ENCODE data around the gene ITGB3.
A peak's percentile ranks its signal among the peaks of the same experiment; 100 is the strongest.
"Not testable (repeated sequence)": the region's sequence is repeated elsewhere in the genome, so short reads cannot be mapped to it uniquely, and the experiment has no call there.

The ITGB3 gene

GRCh38 chr17:47223460-47223859 is 30.2 kb upstream of the ITGB3 start:
- DNase-seq, result no peak

GRCh38 chr17:47224077-47224476 is 29.6 kb upstream of the ITGB3 start:
- DNase-seq, result not testable (repeated sequence)

GRCh38 chr17:47224966-47225365 is 28.7 kb upstream of the ITGB3 start:
- no peak for DNase-seq

- no peak for DNase-seq
These were observed 28.2 kb upstream of the ITGB3 start for GRCh38 chr17:47225436-47225858.

GRCh38 chr17:47225911-47226688 is 27.5 kb upstream of the ITGB3 start:
- no peak for DNase-seq

GRCh38 chr17:47227862-47228261 is 25.8 kb upstream of the ITGB3 start:
- no peak for DNase-seq

- peak; percentile 85 for DNase-seq
These were observed 23.8 kb upstream of the ITGB3 start for GRCh38 chr17:47229535-47230443.

GRCh38 chr17:47230864-47231263 is 22.8 kb upstream of the ITGB3 start:
- DNase-seq, result no peak

- DNase-seq, result no peak
These were observed 22.3 kb upstream of the ITGB3 start for GRCh38 chr17:47231334-47231733.

GRCh38 chr17:47231866-47232265 is 21.8 kb upstream of the ITGB3 start:
- DNase-seq, result no peak

- no peak for DNase-seq
These were observed 21.2 kb upstream of the ITGB3 start for GRCh38 chr17:47232465-47232864.

- DNase-seq, result no peak
These were observed 18.1 kb upstream of the ITGB3 start for GRCh38 chr17:47235506-47235905.

GRCh38 chr17:47235923-47236322 is 17.7 kb upstream of the ITGB3 start:
- DNase-seq, result no peak

GRCh38 chr17:47237841-47238240 is 15.8 kb upstream of the ITGB3 start:
- no peak for DNase-seq

- no peak for DNase-seq
These were observed 15.2 kb upstream of the ITGB3 start for GRCh38 chr17:47238321-47239010.

- no peak for DNase-seq
These were observed 14.0 kb upstream of the ITGB3 start for GRCh38 chr17:47239619-47239966.

- no peak for DNase-seq
These were observed 13.5 kb upstream of the ITGB3 start for GRCh38 chr17:47239967-47240651.

GRCh38 chr17:47240806-47241205 is 12.8 kb upstream of the ITGB3 start:
- no peak for DNase-seq

- no peak for DNase-seq
These were observed 11.0 kb upstream of the ITGB3 start for GRCh38 chr17:47242648-47243047.

- DNase-seq, result no peak
These were observed 9.7 kb upstream of the ITGB3 start for GRCh38 chr17:47243737-47244598.

- no peak for DNase-seq
These were observed 8.9 kb upstream of the ITGB3 start for GRCh38 chr17:47244697-47245096.

- DNase-seq, result no peak
These were observed 7.5 kb upstream of the ITGB3 start for GRCh38 chr17:47246120-47246519.

Data from activated CD4-positive, alpha-beta T cell treated with anti-CD3 and anti-CD28 coated beads, Interleukin-2, Interleukin-6, amounts not matched to agents 100 ng/mL and 50 ng/mL, durations not matched to agents 16 hours and 8 hours (primary cell).